Measurements from ENCODE around the gene VWA2.
A peak's percentile ranks its signal among the peaks of the same experiment; 100 is the strongest.

Gene VWA2

DNA sequence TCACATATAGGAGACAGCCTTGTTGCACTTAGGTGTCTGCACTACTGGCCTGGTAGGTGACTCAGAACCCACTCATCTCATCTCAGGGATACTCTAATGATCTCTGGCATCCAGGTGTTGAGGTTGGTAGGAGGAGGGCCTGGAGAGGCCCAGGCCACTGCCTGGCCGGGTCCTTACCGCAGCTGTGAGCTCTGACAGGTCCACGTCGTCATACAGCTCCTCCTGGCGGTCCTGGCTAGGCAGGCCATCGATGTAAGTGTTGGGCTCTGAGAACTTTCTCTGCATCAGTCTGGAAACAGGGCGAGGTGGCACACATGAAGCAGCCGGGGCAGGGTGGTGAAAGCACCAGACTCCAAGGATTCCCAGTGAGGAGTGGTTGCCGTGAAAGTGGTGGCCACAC is 62.1 kb downstream of the VWA2 start:
- no peak for DNase-seq

DNA sequence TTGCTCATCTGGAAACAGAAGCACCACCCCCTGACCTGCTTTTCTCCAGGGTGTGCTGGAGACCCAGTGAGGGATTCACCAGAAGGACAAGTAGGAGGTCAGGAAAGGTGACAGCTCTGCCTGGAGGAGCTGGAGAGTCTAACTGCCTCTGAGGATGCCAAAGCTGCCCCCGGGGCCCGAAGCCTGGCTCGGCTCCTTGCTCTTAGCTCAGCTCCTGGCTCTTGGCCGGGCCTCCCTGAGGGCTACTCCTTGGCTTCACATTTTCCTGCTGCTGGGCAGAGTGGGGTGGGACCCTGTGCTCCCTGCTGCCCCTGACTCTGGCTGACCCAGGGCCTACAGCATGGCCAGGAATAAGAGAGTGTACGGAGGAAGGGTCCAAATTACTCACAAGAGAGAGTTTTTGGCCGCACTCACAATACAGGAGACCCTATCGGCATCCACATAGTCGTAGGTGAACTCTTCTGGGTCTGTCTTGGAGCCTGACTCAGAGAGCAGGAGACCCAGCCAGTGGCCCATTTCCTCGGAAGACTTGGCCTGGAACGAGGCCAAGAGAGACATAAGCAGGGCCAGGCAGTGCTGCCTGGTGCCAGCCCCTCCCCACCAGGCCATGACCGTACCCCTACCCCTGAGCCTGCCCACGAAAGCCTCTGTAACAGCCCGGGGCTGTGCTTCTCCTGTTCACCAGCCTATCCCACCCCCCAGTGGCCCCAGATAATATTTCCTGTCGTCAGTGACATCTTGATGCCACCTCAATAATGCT is 63.1 kb downstream of the VWA2 start:
- no peak for DNase-seq

DNA sequence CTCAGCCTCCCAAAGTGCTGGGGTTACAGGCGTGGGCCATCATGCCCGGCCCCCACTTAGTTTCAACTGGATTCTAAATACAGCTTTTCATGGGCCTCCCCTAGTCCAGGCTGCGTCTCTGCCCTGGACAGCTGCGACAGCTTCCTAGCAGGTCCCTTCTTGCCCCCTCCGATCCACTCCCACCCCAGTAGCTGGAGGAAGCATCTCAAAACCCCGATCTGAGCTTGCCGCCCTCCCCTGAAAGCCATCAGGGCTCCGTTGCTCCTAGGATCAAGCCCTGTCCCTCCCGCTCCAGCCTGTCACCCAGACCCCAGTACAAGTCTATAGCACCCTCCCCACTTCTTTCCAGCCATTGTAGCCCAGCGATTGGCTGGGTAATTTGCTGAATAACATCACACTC is 64.5 kb downstream of the VWA2 start:
- DNase-seq, result no peak

DNA sequence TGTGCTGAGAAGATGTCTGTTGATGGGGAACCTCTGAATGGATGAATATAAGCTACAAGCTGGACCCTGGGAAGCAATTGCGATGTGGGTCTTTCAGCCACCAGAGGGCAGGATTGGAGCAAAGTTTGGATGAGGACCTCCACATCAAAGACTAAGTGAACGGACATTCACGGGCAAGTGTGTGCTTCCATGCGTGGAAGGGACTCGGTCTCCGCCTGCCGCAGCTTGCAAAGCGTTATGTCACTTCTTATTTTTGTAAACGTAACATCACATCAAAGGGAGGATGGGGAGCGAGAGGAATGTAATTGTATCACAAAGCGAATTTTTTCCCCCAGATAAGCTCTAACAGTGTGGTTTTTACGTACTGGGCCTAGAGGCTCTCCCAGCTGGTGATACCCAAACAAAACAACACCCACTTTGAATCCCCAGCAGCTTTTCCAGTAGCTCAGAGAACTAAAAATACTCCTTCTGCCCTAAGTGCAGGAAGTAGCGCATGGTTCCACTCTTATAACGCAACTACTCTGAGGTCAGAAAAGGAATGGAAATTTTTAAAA is 65.0 kb downstream of the VWA2 start:
- DNase-seq, result peak; percentile 62

DNA sequence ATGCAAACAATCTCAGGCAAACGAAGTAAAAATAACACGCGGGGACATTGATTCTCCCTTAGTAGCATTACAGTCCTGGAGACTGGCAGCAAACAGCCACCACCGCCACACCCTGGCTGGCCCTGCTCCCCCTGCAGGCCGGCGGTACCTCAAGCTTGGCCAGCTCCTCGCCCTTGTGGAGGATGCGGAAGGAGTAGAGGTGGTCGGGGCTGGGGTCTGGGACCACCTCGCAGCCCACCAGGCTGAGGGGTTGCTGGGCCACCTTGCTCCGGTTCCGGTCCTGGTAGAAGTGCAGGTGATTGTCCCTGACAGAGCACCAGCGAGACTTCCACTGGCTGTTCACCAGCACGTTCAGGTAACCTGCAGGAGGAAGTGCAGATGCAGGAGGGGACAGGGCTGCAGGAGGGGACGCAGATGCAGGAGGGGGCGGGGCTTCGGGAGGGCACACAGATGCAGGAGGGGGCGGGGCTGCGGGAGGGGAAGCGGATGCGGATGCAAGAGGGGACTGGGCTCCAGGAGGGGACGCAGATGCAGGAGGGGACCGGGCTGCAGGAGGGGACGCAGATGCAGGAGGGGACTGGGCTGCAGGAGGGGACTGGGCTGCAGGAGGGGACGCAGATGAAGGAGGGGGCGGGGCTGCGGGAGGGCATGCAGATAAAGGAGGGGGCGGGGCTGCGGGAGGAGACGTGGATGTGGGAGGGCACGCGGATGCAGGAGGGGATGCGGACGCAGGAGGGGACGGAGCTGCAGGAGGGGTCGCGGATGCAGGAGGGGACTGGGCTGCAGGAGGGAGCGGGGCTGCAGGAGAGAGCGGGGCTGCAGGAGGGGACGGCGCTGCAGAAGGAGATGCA is 65.7 kb downstream of the VWA2 start:
- DNase-seq, result no peak

DNA sequence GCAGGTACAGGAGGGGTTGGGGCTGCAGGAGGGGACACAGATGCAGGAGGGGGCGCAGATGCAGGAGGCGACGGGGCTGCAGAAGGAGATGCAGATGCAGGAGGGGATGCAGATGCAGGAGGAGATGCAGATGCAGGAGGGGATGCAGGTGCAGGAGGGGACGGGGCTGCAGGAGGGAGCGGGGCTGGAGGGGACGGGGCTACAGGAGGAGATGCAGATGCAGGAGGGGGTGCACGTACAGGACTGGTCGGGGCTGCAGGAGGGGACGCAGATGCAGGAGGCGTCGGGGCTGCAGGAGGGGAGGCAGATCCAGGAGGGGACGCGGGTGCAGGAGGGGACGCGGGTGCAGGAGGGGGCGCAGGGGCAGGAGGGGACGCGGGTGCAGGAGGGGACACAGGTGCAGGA is 66.5 kb downstream of the VWA2 start:
- DNase-seq, result no peak

DNA sequence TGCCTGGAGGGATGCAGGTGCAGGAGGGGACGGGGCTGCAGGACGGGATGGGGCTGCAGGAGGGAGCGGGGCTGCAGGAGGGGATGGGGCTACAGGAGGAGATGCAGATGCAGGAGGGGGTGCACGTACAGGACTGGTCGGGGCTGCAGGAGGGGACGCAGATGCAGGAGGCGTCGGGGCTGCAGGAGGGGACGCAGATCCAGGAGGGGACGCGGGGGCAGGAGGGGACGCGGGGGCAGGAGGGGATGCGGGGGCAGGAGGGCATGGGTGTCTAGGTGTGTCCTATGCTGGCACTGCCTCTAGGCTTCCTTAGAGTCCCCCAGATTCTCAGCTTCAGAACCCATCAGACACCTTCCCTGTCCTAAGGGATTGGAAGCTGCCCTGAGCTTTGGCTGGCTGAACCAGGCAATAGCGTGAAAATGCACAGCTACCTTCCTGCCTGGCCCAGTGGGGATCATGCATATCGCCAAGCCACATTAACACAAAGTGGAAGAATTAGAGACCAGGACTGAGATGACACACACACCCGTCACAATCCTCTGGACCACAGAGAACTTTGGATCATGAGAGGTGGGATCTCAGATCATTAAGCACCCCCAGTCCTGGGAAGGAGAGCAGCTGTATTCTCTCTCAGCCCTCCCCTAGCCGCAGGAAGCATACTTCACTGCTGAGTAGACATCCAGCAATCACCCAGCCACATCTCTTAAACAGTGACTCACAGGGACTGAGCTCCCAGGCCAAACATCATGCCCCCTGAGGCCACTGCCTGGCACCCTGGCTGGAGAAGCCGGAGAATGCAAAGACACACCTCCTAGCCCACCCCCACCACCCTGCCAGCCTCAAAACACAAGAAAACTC is 67.3 kb downstream of the VWA2 start:
- DNase-seq, result peak; percentile 80

DNA sequence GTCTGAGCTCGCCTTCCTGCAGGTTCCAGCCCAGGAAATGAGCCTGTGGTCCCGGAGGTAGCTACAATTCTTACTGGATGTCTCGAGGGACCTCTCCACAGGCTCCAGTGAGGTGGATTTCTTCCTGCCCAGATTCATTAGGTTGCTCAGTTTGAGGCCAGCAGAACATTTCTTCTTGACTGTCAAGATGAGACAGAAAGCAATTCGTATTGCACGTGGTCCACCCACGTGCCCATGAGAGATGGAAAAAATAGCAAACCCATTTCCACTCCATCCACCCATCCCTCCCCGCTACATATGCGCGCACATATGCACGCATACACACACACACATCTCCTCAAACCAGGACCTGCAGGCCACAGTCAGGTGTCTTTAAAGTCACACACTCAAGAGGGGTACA is 68.7 kb downstream of the VWA2 start:
- no peak for DNase-seq

DNA sequence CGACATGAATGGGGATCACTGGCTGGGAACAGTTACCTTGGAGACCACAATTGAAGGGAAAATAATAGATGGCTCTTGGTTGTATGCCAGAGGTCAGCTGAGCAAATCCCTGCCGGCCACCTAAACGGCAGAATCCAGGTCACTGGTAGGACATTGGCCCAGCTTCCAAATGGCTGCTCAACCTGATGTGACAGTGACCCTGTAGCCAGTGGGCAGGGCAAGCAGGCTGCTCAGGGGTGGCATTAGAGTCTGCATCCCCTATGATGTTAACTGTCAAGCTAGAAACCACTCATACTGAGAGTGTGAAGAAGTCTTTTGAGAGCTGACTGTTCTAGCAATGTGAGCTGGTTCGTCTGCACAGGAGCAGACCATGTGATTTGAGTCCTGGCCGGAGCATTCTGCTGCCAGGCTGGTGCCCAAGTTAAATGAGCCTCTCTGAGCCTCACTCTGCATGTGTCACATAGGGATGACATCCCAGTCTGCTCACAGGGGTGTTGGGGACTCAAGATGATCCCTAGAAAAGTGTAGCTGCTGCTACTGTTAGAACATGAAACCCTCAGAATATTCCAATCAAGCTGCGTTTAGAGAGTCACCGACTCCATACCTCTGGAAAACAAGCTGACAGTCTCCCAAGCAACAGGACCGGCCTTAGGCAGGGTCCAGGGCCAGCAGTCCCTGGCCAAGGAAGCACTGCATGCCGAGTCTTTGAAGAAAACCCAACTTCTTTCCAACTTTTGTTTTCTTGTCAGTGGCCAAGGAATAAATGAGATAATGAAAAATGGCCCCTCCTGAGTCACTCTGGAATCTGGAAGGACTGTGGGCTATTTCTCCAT is 69.7 kb downstream of the VWA2 start:
- DNase-seq, result no peak

DNA sequence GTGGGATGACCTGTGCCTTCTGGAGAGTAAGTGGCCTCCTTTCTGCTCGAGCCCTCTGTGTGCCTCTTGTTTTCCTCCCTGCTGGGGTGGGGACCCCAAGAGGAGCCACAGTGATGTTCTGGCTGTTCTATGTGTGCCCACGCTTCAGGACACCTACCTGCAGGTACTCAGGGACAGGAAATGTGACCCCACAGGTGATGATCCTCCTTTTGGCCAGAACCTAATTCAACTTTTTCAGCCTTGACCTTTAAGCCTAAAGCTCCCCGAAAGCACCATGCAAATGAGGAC is 70.3 kb downstream of the VWA2 start:
- no peak for DNase-seq

DNA sequence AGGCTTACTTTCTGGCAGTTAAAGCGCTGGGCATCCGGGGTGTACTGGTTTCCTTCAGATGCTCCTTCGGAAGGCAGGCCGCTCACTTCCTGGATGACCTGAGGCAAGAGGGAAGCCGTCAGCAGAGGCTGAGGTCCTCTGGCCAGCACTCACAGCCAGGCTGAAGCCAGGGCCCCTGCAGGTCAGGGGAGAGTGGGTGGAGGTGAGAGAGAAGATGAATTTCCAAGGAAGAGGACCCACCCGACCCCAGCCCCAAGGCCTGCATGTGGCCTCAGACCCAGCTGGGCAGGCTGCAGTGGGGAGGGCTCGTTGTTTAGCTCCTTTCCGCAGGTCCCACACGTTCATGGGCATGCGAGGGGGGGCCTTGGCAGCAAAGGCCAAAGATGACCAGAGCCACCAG is 71.3 kb downstream of the VWA2 start:
- no peak for DNase-seq

DNA sequence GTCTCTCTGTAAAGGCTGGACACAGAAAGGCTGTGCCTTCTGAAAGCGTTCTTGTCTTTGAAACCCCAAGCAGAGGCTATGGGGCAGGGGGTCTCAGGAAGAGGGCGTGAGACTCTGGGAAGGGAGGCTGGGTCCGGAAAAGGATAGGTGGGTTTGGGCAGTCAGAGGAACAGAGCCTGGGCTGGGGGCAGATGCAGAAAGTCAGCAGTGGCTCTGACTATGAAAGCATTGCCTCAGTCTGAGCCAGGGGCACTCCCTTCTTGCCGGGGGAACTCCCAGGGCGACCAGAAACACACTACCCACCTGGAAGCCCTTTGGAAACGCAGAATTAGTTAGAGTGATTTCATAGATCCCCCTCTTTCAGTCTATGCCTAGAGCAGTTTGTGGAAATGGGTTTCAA is 72.0 kb downstream of the VWA2 start:
- DNase-seq, result no peak

DNA sequence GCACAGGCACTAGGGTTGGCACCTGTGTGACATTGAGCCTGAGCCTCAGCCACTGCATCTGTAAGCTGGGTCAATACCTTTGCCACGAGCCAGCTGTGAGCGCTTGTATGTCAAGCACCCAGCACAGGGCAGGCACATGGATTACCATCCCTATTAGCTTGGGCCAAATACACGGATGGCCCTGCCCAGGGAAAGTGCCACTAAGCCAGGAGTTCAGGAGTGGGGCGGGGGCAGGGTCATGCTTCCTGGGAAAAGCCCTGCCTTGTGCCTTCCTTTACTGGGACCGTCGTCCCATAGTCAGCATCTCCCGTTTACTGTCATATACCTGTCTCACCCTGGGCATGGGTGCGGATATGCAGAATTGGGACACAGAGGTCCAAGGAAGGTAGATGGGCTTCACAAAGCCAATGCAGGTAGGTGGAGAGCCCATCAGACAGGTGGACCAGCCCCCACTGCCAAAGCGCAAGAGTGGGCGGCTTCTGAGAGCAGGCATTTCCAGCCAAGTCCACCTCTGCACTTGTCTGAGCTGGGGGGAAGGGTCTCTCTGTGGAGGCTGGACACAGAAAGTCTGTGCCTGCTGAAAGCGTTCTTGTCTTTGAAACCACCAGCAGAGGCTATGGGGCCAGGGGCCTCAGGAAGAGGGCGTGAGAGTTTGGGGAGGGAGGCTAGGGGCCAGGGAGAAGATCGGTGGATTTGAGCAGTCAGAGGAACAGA is 72.6 kb downstream of the VWA2 start:
- DNase-seq, result no peak

DNA sequence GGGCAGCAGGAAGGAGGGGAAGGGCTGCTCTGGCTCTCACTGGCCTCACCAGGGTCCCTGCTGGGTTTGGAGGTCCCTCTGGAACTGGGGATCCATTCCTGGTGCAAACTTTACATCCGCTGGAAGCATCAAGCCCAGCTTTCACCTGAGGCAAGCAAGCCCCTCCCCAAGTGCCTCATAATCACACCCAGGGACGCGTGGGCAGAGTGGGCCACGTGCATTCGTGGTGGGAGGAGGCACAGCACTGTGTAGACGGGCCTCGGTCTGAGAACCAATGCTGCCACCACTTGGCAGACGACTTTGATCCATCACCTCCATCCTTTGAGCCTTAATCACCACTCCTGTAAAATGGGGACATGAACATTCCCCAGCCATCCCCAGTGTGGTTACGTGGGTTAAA is 74.1 kb downstream of the VWA2 start:
- DNase-seq, result no peak

DNA sequence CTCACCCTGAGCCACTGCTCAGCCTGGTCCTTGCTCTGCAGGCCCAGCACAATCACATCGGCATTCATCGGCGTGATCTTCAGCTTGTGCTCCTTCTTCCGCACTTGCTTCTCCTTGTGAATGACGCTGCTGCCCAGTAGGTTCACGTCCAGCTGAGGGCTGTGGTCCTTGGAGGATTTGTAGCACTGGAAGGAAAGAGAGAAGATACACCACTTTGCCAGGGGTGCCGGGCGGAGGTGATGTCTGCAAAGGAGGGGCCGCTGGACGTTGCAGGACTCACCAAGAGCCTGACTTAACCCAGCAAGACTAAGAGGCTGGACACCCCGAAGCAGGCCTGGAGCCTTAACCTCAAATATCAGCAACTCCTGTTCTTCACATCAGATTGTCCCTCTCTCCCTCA is 74.8 kb downstream of the VWA2 start:
- DNase-seq, result no peak

DNA sequence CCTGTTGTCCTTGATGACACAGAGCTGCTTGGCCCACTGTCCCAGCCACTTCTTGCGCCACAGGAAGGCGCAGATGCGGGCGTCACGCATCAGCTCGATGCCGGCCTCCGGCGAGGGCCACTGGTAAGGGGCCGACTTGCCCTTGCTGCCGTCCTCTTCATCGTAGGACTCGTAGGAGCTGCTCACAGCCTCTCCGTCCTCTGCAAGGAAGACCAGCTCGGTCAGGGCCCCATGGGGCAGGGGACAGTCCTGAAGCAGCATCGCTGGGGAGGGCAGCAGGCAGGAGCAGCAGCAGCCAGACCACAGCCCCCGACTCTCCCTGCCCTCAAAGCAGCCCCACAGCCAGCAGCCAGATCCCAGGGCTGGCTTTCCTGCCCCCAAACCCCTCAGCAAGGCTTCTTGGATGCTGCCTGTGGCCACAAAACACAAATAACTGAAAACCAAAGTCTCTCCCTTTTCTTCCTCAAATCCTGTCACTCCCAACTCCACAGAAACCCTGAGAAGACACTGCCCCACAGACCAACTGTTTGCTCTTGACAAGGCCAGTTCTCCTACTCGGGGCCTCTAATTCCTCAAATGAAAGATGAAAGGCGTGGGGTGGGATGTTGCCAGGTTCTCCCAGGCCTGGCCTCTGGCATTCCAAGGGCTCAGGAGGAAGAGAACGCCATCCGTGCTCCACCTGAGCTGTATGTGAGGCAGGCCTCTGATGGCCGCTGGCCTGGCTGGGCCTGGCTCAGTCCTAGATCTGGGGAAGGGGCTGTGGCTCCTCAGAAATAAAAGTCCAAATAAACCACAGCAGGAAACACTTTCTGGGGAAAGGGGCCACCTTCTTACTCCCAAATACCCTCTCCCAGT is 76.7 kb downstream of the VWA2 start:
- DNase-seq, result no peak

DNA sequence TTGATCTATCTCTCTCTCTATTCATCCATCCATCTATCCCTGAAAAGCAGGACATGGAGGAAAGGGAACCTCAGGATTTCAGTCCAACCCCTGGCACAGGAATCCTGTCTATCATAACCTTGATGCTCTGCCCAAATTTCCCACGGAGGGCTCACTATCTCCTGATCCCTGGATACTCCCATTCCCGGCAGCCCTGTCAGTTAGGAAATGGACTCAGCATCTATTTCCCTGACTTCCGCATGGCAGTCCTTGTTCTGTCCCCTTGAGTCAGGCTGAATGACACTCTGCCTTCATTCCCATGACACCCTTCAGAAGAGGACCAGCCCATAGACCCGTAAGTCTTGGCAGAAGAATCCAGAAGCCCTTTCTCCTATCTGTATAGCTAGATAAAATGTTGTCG is 77.7 kb downstream of the VWA2 start:
- no peak for DNase-seq

DNA sequence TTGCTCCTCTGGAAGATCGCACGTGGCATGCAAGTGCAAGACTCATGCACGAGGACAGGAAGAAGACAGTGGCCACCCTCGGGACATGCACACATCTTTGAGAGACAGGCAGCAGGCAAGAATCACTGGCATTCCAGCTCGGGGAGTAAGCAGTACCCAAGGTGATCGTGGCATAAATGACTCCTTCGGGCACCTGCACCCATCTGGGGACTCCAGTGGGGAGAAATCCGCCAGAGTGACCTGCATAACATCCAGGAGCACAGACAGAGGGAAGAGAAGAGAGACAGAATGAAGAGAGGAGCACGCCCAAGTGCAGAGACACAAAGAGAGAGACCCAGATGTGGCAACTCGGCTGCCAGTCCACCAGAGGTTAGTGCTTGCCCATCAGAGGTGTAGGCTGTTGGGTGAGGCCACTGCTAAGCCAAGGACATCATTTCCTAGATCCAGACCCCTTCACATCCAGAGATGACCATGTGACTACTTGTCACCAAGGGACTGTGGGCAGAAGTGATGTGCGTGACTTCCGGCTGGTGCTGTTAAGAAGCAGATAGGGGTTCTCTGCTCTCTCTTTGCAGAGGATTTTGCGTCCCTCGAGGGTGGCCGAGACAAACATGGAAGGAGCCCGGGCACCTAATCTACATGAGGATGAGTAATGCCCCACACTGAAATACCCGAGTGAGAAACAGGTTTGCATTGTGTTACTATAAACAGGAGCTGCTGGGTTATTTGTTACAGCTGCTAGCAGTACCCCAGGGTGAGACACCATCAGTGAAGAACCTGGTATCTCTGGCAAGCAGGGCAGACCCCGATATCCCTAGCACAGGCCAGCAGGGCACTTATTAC is 80.6 kb downstream of the VWA2 start:
- no peak for DNase-seq

DNA sequence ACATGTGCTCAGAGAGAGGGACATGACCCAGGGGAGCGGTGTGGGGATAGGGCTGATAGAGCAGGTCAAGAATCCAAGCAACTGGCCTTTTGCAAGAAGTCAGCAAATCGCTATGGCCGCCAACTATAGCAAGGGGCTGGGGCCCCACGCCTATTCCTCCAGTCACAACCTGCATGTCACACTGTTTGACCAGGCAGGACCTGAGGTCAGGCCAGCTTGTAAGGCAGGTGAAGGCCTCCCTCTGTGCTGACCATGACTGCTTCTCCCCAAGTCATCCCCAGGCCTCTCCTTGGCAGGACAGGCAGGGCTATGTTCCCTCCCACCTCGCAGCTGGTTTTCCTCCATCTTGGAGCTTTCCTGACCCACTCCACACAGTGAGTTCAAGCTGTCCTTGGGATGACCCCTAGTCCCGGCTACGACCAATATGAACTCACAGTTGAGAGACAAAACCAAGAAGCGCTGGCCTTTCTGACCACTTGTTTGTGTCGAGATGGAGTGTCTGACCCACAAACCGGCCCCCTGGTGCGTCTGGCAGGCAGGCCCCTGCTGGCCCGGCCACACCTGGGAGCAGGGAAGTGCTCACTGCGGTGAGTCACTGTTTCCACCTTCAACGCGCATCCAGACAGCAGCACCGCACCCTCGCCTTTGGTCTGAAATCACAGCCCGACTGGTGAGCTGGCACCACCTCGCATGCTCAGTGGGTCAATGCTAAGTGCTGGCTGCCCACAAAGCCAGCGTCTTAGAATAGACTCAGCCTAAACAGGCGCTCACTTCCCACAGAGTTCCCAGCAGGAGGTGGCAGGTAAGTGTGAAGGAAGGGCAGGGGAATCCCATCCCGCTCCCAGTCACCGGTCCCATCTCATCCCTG is 81.4 kb downstream of the VWA2 start:
- DNase-seq, result no peak
